Measurements from ENCODE around the gene OSBPL2. TPM values are rescaled to one million over a fixed set of nuclear protein-coding genes. Genes with fewer than 3 reads are reported as not detected.

OSBPL2 gene
- total and polyA plus RNA-seq, 4 experiments from 2014 or later = 14.8 to 84.4 (median 49.1) TPM

DNA sequence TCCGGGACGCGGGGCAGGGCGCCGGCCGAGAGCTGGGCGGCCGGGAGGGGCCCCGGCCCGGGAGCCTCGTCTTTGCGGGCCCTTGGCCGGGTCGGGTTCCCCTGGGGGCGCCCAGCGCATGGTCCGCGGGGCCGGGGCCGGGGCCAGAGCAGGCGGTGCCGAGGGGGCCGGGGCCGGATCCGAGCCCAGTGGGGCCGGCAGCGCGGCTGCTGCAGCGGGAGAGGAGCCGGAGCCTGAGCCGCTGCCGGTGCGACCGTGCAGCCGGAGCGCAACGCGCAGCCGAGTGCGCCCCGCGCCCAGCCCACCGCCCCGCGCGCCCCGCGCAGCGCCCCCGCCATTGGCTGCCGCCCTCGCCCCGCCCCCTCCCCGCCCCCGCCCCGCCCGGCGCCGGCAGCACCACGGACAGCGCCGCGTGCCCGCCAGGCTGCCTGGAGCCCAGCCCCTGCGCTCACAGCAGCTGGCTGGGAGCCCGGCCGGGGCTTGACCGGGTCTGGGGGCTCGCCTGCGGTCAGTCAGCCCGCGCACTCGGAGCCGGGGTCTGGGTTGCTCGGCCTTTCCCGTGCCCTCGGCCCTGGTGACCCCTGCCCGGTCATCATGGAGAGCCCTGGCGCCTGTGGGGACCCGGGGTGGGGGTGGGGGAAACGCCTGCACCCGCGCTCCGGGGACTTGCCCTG lies 18.2 kb upstream of the OSBPL2 start, which contains the start of gene HRH3:
TSS of gene HRH3 (minus strand) at position 287 of the 674 bp plus-strand sequence. CDS start 308 bp downstream, outside the sequence.
- Histone ChIP-seq H3K9me3 (ENCODE audit: control insufficient read depth in 1 of 2, low read length in 2 of 2) (no peaks in the 10 kb centered on the region), H3K4me3 (ENCODE audit: low read length in 2 of 2) (no peak within 1 kb of the TSS), H3K27me3 (ENCODE audit: insufficient read depth, low read length) (peaks cover 22% of the 10 kb centered on the region), H3K27ac (ENCODE audit: low read depth, low read length) (no peak within 1 kb of the TSS), H3K4me1 (ENCODE audit: insufficient read depth, low read length) (no peaks in the 10 kb centered on the region), H3K36me3 (ENCODE audit: insufficient read depth, low read length) (no peaks in the 10 kb centered on the region)
- Mint-ChIP-seq H3K4me3 (peak within 1 kb of the TSS in 6 of 8 donors; percentile 21 to 72 (median 60)), H3K27ac (peak within 1 kb of the TSS in 1 of 7 donors; percentile 83), H3K9me3 (no peaks in the 10 kb centered on the region), H3K36me3 (no peaks in the 10 kb centered on the region), H3K27me3 (peaks cover 19 to 31% of the 10 kb centered on the region in 2 donors), H3K4me1 (peaks cover 0 to 3% (median under 1%) of the 10 kb centered on the region in 4 donors)
- DNase-seq = peak; percentile 38 to 55 (median 44)
- intact Hi-C loops (cut with micrococcal nuclease) = loop anchor here (1.0 kb wide), 1 partner anchor 18 kb away; the partner anchor contains the start of gene OSBPL2
- ChIA-PET POLR2A (ENCODE audit: partially characterized antibody) (no interaction called here), CTCF (ENCODE audit: partially characterized antibody) (no interaction called here)

DNA sequence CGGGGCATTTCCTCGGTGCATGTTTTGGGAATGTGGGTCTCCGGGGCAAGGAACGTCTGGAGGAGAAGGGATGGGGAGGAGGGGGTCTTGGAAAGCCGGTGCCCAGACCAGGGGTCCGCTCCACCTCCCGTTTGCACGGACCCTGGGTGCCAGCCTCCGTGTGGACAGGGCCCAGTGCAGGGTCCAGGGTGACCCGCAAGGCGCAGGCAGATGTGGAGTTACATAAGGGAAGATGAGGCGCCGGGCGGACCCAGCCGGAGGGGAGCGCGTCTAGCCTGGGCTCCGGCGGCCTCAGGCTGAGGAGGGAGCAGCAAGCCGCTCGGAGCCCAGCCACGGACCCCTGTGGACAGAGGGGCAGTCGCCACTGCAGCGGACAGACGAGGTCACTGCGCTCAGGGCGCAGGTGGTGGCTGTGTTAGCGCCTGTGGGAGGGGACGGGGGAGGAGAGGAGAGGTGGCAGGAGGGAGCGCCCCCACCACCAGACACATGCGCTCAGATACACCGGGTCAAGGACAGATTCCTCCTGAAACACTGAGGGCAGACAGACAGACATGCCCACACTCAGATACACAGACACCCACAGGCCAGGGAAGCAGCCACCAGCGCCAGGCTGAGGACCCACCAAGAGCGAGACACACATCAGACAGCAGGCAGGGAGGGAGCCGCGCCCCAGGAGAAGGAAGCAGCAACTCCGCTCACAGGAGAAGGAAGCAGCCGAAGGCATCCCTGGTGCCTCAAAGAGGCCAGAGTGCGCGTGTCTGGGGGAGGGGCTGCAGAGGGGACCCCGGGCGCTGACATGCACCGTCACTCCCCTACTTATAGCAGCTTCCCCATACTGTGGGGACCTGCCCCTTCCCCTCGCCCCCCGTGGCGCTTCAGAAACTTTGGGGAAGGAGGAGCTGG lies 17.4 kb upstream of the OSBPL2 start:
- H3K27me3 Mint-ChIP-seq = peaks cover 20 to 27% of the 10 kb centered on the region in 2 donors
- Histone ChIP-seq H3K27ac (ENCODE audit: low read depth, low read length) (no peak overlapping the region), H3K4me3 (ENCODE audit: low read length in 2 of 2) (no peak overlapping the region), H3K4me1 (ENCODE audit: insufficient read depth, low read length) (no peaks in the 10 kb centered on the region), H3K36me3 (ENCODE audit: insufficient read depth, low read length) (no peaks in the 10 kb centered on the region), H3K9me3 (ENCODE audit: control insufficient read depth in 1 of 2, low read length in 2 of 2) (no peaks in the 10 kb centered on the region), H3K27me3 (ENCODE audit: insufficient read depth, low read length) (peaks cover 22% of the 10 kb centered on the region)
- H3K4me3 Mint-ChIP-seq = peak overlapping the region in 4 of 8 donors; percentile 32 to 72 (median 56)
- peak in 1 of 5 donors; percentile 17 for DNase-seq
- H3K36me3 Mint-ChIP-seq = no peaks in the 10 kb centered on the region
- H3K27ac Mint-ChIP-seq = peak overlapping the region in 1 of 7 donors; percentile 83
- peaks cover 0 to 3% (median under 1%) of the 10 kb centered on the region in 4 donors for H3K4me1 Mint-ChIP-seq
- no peaks in the 10 kb centered on the region for H3K9me3 Mint-ChIP-seq
- ChIA-PET CTCF (ENCODE audit: partially characterized antibody) (no interaction called here), POLR2A (ENCODE audit: partially characterized antibody) (no interaction called here)
- intact Hi-C loops (cut with micrococcal nuclease) = loop anchor here (1.0 kb wide), 1 partner anchor 17 kb away; the partner anchor contains the start of gene OSBPL2

DNA sequence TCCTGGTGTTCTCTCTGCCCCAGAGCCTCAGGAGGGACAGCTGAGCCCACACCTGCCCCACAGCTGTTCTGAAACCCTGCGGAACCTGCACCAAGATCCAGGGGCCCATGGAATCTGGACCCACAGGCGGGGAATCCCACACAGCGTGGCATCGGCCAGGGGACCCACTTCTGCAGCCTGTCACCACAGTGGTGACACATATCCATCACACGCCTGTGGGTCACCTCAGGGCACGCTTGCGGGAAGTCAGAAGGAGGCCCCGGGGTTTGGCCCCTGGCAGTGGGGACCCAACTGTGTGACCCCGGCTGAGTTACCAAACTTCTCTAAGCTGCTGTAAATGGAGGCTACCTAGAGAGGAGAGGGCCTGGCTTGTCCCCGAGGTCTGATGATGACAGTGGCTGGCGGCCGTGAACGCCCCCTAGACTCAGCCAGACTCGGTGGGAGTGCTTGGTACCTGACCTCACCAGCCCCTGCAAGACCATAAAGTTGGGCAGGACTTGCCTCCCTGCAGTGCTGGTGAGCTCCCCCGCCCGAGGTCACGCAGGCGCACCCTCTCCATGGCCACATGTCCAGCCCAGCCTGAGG lies 16.0 kb upstream of the OSBPL2 start:
- POLR2A ChIA-PET (ENCODE audit: partially characterized antibody) = no interaction called here
- H3K27me3 Mint-ChIP-seq = peaks cover 20 to 23% of the 10 kb centered on the region in 2 donors

DNA sequence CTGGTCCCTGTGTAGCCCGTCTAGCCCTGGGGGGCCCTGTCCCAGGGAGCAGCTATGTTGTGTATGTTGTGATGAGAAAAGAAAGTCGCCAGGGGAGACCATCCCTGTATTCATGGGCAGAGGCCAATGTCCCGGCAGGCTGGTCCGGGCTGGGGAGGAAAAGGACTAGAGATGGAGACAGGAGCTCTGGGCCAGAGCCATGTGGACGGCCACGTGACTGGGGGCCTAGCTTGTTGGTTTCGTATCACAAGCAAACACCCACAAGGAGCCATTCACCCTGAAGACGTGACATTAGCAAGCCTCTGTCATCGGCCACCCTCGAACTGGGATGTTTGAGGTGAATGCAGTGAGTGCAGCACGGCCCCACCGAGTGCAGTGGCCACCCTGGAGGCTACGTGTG lies 15.3 kb upstream of the OSBPL2 start:
- H3K4me3 ChIP-seq (ENCODE audit: low read length in 2 of 2) = no peak overlapping the region
- no peaks in the 10 kb centered on the region for H3K4me1 ChIP-seq (ENCODE audit: insufficient read depth, low read length)
- no peaks in the 10 kb centered on the region for H3K36me3 ChIP-seq (ENCODE audit: insufficient read depth, low read length)
- no peaks in the 10 kb centered on the region for H3K9me3 ChIP-seq (ENCODE audit: control insufficient read depth in 1 of 2, low read length in 2 of 2)
- CTCF ChIA-PET (ENCODE audit: partially characterized antibody) = no interaction called here
- peak in 1 of 5 donors; percentile 25 for DNase-seq
- Mint-ChIP-seq H3K27ac (no peak overlapping the region), H3K4me1 (peaks cover 0 to 3% (median 2%) of the 10 kb centered on the region in 4 donors), H3K36me3 (no peaks in the 10 kb centered on the region), H3K4me3 (no peak overlapping the region), H3K9me3 (no peaks in the 10 kb centered on the region), H3K27me3 (peaks cover 18 to 23% of the 10 kb centered on the region in 2 donors)
- intact Hi-C loops (cut with micrococcal nuclease) = no loop called here
- no peak overlapping the region for H3K27ac ChIP-seq (ENCODE audit: low read depth, low read length)
- POLR2A ChIA-PET (ENCODE audit: partially characterized antibody) = no interaction called here
- H3K27me3 ChIP-seq (ENCODE audit: insufficient read depth, low read length) = peaks cover 22% of the 10 kb centered on the region

More for the DNA sequence above, 16.0 kb upstream of the OSBPL2 start:
- peaks cover 22% of the 10 kb centered on the region for H3K27me3 ChIP-seq (ENCODE audit: insufficient read depth, low read length)
- CTCF ChIA-PET (ENCODE audit: partially characterized antibody) = no interaction called here
- no peak overlapping the region for H3K27ac ChIP-seq (ENCODE audit: low read depth, low read length)
- no peaks in the 10 kb centered on the region for H3K4me1 ChIP-seq (ENCODE audit: insufficient read depth, low read length)
- H3K9me3 ChIP-seq (ENCODE audit: control insufficient read depth in 1 of 2, low read length in 2 of 2) = no peaks in the 10 kb centered on the region
- H3K4me3 Mint-ChIP-seq = no peak overlapping the region
- no peak overlapping the region for H3K4me3 ChIP-seq (ENCODE audit: low read length in 2 of 2)
- no peaks in the 10 kb centered on the region for H3K36me3 Mint-ChIP-seq
- H3K36me3 ChIP-seq (ENCODE audit: insufficient read depth, low read length) = no peaks in the 10 kb centered on the region
- intact Hi-C loops (cut with micrococcal nuclease) = no loop called here
- no peaks in the 10 kb centered on the region for H3K9me3 Mint-ChIP-seq
- peak in 1 of 5 donors; percentile 5 for DNase-seq
- no peak overlapping the region for H3K27ac Mint-ChIP-seq
- H3K4me1 Mint-ChIP-seq = peaks cover 0 to 3% (median 2%) of the 10 kb centered on the region in 4 donors

DNA sequence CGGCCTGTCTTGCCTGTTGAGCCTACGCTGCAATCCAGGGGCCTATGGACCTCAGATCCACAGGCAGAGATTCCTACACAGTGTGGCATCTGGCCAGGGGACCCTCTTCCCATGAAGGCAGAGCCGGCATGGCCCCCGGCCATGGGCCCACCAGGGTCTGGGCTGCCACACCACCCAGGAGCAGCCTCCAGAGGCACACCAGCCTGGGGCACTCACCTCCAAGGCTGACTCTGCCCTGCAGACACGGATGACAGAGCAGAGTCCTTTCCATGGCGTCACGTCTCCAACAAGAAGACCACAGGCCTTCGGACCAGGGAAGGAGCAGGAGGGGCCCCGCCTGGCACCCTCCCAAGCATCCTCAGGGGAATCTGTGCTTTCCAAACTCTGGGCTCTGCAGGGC lies 14.8 kb upstream of the OSBPL2 start:
- CTCF ChIA-PET (ENCODE audit: partially characterized antibody) = no interaction called here

DNA sequence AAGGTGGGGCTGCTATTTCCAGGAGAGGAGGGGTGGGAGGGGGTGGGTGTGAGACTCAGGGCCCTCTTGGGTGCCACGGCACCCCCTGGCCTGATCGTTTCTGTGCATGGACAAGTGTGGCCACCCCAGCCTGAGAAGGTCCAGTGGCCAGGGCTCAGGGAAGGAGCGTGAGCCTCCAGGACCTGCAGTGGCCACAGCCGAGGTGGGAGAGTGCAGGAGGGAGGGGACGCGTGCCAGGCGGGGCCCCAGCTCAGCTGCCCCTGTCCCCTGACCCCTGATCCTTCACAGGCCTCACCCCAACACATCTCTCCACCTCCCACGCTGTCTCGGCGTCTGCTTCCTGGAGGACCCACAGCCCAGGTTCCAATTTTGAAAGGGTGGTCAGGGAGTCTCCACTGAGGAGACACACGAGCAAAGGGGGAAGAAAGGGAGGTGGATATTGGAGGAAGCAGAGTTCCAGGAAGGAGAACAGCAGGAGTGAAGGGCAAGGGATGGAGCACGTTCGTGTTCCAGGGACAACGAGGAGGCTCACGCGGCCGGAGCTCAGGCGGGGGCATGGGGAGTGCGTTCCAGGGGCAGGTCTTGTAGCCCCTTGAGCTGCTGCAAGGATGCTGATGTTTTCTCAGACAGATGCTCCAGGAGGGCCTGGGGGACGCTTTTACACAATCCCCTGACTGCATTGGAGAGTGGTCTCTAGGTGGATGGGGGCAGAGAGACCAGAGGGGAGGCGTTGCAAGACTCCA lies 14.0 kb upstream of the OSBPL2 start:
- Histone ChIP-seq H3K4me1 (ENCODE audit: insufficient read depth, low read length) (no peaks in the 10 kb centered on the region), H3K27ac (ENCODE audit: low read depth, low read length) (no peak overlapping the region), H3K36me3 (ENCODE audit: insufficient read depth, low read length) (no peaks in the 10 kb centered on the region), H3K9me3 (ENCODE audit: control insufficient read depth in 1 of 2, low read length in 2 of 2) (no peaks in the 10 kb centered on the region), H3K4me3 (ENCODE audit: low read length in 2 of 2) (no peak overlapping the region), H3K27me3 (ENCODE audit: insufficient read depth, low read length) (peaks cover 16% of the 10 kb centered on the region)
- peak in 1 of 5 donors; percentile 19 for DNase-seq
- peaks cover 16 to 19% of the 10 kb centered on the region in 2 donors for H3K27me3 Mint-ChIP-seq
- peaks cover 0 to 2% (median under 1%) of the 10 kb centered on the region in 4 donors for H3K4me1 Mint-ChIP-seq
- CTCF ChIA-PET (ENCODE audit: partially characterized antibody) = no interaction called here
- intact Hi-C loops (cut with micrococcal nuclease) = no loop called here
- H3K36me3 Mint-ChIP-seq = no peaks in the 10 kb centered on the region
- H3K9me3 Mint-ChIP-seq = no peaks in the 10 kb centered on the region
- no peak overlapping the region for H3K4me3 Mint-ChIP-seq
- no peak overlapping the region for H3K27ac Mint-ChIP-seq
- POLR2A ChIA-PET (ENCODE audit: partially characterized antibody) = no interaction called here

More for the DNA sequence above, 14.8 kb upstream of the OSBPL2 start:
- Mint-ChIP-seq H3K9me3 (no peaks in the 10 kb centered on the region), H3K27ac (no peak overlapping the region), H3K36me3 (no peaks in the 10 kb centered on the region), H3K4me3 (no peak overlapping the region), H3K4me1 (peaks cover 0 to 3% (median 2%) of the 10 kb centered on the region in 4 donors), H3K27me3 (peaks cover 18 to 23% of the 10 kb centered on the region in 2 donors)
- no peak overlapping the region for H3K4me3 ChIP-seq (ENCODE audit: low read length in 2 of 2)
- no peaks in the 10 kb centered on the region for H3K9me3 ChIP-seq (ENCODE audit: control insufficient read depth in 1 of 2, low read length in 2 of 2)
- intact Hi-C loops (cut with micrococcal nuclease) = no loop called here
- DNase-seq = peak in 1 of 5 donors; percentile 10
- H3K27me3 ChIP-seq (ENCODE audit: insufficient read depth, low read length) = peaks cover 22% of the 10 kb centered on the region
- no peak overlapping the region for H3K27ac ChIP-seq (ENCODE audit: low read depth, low read length)
- POLR2A ChIA-PET (ENCODE audit: partially characterized antibody) = no interaction called here
- no peaks in the 10 kb centered on the region for H3K36me3 ChIP-seq (ENCODE audit: insufficient read depth, low read length)
- H3K4me1 ChIP-seq (ENCODE audit: insufficient read depth, low read length) = no peaks in the 10 kb centered on the region

All from CD4-positive, alpha-beta memory T cell (primary cell).